GM21576 (cell line): ENCODE measurements around the gene KRTAP10-11.
"Not testable (repeated sequence)": the region's sequence is repeated elsewhere in the genome, so short reads cannot be mapped to it uniquely, and the experiment has no call there.

Experiments used
- ATAC-seq: cut with Tn5 transposase; IDR thresholded peaks from one replicate; pipeline ENCODE4 v1.9.1; 2021; ENCODE audit warnings: mild to moderate bottlenecking, moderate library complexity; ENCODE audit not compliant: unreplicated experiment

The KRTAP10-11 gene

GRCh38 chr21:44661567-44661966 is 15.4 kb downstream of the KRTAP10-11 start:
- not testable (repeated sequence) for ATAC-seq

GRCh38 chr21:44664691-44665090 is 18.5 kb downstream of the KRTAP10-11 start:
- no peak for ATAC-seq

- ATAC-seq = no peak
Measured at GRCh38 chr21:44666401-44667320, 20.4 kb downstream of the KRTAP10-11 start, which contains the start of gene KRTAP12-2. Gene KRTAP12-2, minus strand, starts transcription at chr21:44666927. Its CDS starts 41 bp downstream, at chr21:44666886.

DNA sequence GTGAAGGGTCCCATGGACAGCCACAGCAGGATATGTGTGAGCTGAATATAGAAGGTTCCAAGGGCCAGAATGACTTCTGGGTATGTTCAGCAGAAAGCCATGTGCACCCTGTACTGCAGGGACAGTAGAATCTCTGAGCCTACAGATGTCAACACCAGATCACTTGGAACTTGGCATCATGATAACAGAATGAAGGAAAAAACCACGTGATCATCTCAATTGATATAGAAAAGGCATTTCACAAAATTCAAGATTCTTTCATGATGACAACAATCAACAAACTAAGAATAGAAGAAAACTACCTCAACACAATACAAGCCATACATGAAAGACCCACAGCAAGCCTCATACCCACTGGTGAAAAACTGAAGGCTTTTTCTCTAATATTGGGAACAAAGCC is 21.4 kb downstream of the KRTAP10-11 start:
- no peak for ATAC-seq

DNA sequence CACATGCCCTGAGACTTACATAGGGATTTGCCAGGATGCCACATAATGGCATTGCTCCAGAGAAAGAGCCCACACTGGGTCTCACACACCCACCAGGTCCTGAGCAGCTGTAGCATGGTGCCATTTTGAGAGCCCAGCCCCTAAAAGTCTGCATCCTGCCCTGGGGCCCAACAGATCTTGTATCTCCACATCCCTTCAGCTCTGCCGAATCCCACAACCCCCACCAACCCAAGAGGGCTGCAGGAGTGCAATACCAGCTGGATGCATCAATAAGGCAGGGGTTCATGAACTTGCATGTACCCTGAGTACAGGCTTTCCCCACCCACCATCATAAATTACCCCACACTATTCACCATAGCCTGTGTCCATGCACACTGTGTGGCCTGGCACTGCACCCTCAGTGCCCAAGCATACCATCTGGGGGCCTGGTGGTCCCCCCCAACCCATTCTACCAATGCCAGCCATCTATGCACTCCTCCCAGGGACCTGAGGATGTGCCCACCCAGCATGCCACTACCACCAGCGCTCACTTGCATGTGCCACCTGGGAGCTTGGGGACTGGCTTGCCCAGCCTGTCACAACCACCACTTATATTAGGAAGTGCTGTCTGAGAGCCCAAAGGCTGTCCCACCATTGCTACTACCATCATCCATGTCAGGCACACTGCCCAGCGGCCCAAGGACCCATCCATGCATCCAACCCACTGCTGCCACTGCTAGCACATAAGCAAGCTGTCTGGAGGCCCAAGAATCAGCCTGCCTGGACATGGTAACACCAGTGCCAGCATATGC is 24.6 kb downstream of the KRTAP10-11 start:
- ATAC-seq = no peak

- ATAC-seq = no peak
Measured at GRCh38 chr21:44671911-44672310, 25.7 kb downstream of the KRTAP10-11 start.

GRCh38 chr21:44677881-44678280 is 31.7 kb downstream of the KRTAP10-11 start:
- ATAC-seq = no peak

GRCh38 chr21:44681152-44681551 is 34.9 kb downstream of the KRTAP10-11 start:
- no peak for ATAC-seq

DNA sequence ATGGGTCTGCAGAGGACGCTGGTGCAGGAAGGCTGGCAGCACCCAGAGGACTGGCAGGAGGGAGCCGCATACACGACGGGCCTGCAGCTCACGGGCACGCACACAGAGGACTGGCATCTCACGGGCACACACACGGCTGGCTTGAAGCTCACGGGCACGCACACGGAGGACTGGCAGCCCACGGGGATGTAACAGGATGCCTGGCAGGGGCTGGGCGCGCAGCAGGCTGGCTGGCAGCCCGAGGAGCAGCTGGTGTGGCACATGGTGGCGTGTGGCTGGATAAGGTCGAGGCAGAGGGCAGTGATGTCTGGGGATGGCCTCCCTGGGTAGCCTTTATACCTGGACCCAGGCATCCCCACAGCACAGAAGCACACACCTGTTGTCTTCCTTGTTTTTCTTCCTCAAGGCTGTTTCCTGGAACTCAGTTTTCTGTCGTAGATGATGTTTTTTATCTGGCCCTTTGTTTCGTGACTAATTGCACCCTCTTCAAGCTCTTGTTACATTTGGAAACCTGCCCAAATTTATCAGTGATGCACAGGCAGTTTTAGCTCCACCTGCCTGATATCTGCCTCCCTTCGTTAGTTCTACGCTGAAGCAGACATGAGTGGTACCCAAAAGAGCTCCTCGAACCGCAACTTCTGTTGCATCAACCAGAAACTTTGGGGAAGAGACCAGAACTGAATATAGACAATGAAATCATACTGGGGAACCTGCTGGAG is 35.8 kb downstream of the KRTAP10-11 start, which contains the start of gene KRTAP12-1:
Gene KRTAP12-1, minus strand, starts transcription at position 303 of the 719 bp plus-strand sequence. Its CDS starts 40 bp downstream, at position 263.
- ATAC-seq = no peak

GRCh38 chr21:44682580-44683151 is 36.5 kb downstream of the KRTAP10-11 start:
- ATAC-seq = no peak

DNA sequence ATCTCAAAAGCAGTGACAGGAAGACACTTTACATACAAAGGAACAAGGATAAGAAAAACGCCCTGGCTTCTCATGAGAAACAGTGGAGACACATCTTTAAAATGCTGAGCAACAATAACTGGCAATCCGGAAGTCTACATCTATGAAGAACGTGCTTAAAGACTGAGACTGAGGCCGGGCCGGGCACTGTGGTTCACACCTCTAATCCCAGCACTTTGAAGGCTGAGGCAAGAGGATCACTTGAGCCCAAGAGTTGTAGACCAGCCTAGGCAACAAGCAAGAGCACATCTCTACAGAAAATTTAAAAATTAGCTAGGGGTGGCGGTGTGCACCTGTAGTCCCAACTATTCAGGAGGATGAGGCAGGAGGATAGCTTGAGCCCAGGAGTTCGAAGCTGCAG is 37.9 kb downstream of the KRTAP10-11 start:
- ATAC-seq = no peak

DNA sequence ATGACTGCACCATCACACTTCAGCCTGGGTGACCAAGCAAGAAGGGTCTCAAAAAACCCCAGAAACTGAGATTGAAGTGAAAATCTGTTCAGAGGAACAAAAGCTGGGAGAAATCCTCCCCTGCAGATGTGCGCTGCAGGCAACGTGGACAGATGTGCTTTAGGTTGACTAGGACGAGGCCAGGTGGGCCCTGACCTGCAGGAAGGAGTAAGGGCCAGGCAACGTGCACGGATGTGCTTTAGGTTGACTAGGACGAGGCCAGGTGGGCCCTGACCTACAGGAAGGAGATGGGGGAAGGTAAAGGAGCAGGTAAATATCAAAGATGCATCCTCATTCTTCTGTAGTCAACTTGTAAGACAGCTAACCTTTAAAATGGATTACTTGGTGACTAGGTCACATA is 38.3 kb downstream of the KRTAP10-11 start:
- ATAC-seq = no peak

DNA sequence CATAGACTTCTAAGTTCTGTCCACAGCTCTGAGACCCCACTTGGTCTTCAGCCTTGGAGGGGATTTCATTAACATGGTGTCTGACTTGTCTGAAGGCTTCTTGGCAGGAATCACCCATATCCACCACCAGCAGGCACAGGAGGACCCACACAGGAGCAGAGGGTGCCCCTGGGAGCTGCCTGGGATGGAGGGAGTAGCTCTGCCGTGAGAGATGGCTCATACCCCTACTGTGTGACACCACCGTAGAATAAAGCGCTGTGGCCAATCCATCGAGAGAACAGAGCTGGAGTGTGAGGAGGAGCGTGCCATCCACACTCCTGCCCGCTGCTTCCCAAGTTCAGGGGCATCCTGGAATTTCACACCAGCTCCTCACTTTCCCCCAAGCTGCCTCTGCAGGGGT is 38.8 kb downstream of the KRTAP10-11 start:
- not testable (repeated sequence) for ATAC-seq

- no peak for ATAC-seq
Measured at GRCh38 chr21:44686000-44686781, 40.0 kb downstream of the KRTAP10-11 start.

DNA sequence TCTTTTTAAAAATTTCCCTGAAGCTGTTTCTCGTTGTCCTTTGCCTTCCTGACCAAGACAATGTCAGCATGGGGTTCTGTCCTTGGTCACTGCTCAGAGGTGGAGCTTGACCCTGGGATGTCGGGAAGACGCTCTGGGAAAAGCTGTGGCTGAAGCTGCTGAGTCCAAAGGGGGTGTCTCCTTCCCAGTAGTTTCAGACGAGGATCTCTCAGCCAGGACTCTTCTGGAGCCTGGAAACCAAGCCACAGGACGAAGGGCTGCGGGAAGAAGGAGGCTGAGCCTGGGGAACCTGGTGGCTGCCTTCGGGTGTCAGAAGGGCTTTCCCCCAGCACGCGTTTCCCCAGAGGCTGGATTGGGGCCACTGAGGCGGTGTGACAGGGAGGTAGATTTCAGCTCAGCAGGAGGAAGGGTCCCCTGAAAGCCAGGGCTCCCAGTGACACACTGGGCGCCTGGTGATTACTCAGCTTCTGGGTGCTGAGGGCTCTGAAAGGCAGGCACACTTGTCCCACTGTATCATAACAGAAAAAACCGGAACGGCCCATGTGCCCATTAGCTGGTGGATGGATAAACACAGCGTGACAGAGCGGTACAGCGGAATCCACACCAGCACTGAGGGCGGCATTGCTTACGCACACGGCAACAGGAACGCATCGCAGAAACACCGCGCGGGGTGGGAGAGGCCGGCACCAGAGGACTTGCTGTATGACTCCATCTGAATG is 40.8 kb downstream of the KRTAP10-11 start:
- ATAC-seq = no peak

DNA sequence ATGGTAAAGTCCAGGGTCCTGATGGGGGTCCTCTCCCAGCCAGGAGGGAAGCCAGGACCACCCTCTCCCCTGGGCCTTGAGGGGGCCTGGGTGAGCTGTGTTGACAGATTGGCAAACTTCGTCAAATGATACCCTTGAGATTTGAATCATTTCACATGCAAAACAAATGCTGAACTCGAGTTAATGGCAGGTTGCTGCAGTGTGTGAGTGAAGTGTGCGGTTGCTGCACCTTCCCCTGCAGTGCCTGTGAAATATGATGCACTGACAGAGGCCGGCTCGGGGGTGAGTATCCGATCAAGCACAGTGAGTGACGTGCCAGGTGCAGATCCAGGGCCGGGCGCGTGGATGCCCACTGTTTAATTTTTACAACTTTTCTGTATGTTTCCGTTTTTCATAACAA is 41.5 kb downstream of the KRTAP10-11 start:
- no peak for ATAC-seq

- ATAC-seq = not testable (repeated sequence)
Measured at GRCh38 chr21:44689740-44690139, 43.5 kb downstream of the KRTAP10-11 start.

DNA sequence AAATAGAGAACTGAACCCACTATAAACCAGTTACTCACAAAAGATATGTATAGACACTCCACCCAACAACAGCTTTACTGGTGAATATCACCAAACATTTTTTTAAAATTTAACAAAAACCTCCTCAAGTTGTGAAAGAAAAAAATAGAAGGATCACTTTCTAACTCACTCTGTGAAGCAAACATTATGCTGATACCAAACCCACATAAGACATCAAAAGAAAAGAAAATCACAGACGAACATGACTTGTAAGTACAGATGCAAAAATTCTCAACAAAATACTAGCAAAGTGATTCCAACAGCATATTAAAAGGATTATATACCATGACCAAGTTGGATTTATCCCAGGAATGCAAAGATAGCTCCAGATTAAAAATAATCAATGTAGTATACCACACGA is 45.5 kb downstream of the KRTAP10-11 start:
- no peak for ATAC-seq
